Ectodermal cell (in vitro differentiated cells): ENCODE measurements around the gene NGFR.

ENCODE experiments used
- H3K27ac ChIP-seq: 2 replicates; pipeline ENCODE4 v1.7.0; 2013; ENCODE audit warnings: mild to moderate bottlenecking, low read depth, low read length; ENCODE audit not compliant: insufficient read depth, poor library complexity, severe bottlenecking
- H3K27me3 ChIP-seq: 2 replicates; pipeline ENCODE4 v1.7.0; 2013; ENCODE audit warnings: mild to moderate bottlenecking, low read length; ENCODE audit not compliant: insufficient read depth, control insufficient read depth, poor library complexity, severe bottlenecking
- H3K36me3 ChIP-seq: one replicate; pipeline ENCODE4 v1.7.0; 2013; ENCODE audit warnings: low read length; ENCODE audit not compliant: control insufficient read depth, insufficient read depth
- H3K4me1 ChIP-seq: one replicate; pipeline ENCODE4 v1.7.0; 2013; ENCODE audit warnings: low read length; ENCODE audit not compliant: control insufficient read depth, insufficient read depth
- H3K4me3 ChIP-seq: 2 replicates; pipeline ENCODE4 v1.7.0; 2013; ENCODE audit warnings: low read depth, low read length, control low read depth; ENCODE audit not compliant: insufficient read depth
- H3K9me3 ChIP-seq: 2 replicates; pipeline ENCODE4 v1.7.0; 2013; ENCODE audit warnings: mild to moderate bottlenecking, low read length, moderate library complexity; ENCODE audit not compliant: control insufficient read depth
- WGBS, 2 experiments: methylation state at CpG; one replicate each; pipeline ENCODE4 v1.1.7; 2013; ENCODE audit warnings: missing lambda C conversion rate in 2 of 2; 5-methylcytosine and 5-hydroxymethylcytosine counted together

NGFR gene

DNA sequence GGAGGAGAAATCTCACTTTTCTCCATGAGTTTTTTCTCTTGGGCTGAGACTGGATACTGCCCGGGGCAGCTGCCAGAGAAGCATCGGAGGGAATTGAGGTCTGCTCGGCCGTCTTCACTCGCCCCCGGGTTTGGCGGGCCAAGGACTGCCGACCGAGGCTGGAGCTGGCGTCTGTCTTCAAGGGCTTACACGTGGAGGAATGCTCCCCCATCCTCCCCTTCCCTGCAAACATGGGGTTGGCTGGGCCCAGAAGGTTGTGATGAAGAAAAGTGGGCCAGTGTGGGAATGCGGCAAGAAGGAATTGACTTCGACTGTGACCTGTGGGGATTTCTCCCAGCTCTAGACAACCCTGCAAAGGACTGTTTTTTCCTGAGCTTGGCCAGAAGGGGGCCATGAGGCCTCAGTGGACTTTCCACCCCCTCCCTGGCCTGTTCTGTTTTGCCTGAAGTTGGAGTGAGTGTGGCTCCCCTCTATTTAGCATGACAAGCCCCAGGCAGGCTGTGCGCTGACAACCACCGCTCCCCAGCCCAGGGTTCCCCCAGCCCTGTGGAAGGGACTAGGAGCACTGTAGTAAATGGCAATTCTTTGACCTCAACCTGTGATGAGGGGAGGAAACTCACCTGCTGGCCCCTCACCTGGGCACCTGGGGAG lies 19.1 kb downstream of the NGFR start:
- no peak overlapping the region for H3K4me3 ChIP-seq
- H3K27me3 ChIP-seq = no peaks in the 10 kb centered on the region
- H3K36me3 ChIP-seq = no peaks in the 10 kb centered on the region
- H3K27ac ChIP-seq = no peak overlapping the region
- H3K4me1 ChIP-seq = peaks cover 11% of the 10 kb centered on the region
- WGBS, 2 experiments = 64 to 72% methylated on average over 15 of the region's 15 CpGs
- no peaks in the 10 kb centered on the region for H3K9me3 ChIP-seq

DNA sequence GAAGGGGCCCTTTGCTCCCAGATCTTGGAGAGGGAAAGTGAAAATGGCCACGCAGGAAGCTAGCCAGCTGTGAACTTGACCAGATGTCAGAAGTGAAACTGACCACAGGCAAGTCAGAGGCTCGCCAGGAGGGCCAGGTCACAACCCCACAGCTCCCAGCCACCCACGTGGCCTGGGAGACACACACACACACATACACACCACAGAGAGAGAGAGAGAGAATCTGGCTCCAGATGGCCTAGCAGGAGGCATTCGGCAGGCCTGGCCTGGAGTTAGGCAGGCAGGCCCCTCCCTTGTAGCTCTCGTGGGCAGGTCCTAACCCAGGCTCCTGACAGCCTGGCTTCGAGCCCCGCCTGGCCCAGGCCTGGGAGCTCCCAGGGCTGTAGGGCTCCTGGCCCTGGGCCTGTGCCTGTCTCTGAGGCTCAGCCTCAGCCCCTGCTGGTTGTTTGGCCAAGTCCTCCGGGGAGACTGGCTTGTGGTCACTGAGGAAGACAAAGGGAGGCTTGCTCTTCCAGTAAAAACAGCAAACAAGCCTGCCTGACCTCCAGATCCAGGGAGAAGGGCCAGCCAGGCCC lies 20.2 kb downstream of the NGFR start:
- no peak overlapping the region for H3K4me3 ChIP-seq
- H3K9me3 ChIP-seq = no peaks in the 10 kb centered on the region
- H3K36me3 ChIP-seq = no peaks in the 10 kb centered on the region
- H3K4me1 ChIP-seq = peaks cover 16% of the 10 kb centered on the region
- no peaks in the 10 kb centered on the region for H3K27me3 ChIP-seq
- WGBS, 2 experiments = 21 to 23% methylated on average over 8 of the region's 8 CpGs
- H3K27ac ChIP-seq = peak overlapping the region; percentile 61

DNA sequence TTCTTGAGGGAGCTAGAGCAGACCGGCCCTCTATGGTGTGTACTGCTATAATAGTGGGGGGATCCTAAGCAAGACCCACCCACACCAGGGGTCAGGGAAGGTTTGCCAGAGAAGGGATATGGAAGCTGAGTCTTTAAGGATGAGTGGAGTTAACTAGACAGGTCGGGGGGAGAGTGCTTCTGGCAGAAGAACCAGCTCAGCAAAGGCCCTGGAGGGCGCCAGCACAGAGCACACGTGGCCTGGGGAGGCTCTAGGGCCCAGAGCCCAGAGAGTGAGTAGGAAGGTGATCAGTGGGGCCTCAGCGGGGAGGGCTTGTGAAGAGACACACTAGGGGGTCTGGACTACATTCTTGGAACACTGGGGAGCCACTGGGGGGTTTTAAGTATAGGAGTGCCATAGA lies 21.1 kb downstream of the NGFR start:
- no peaks in the 10 kb centered on the region for H3K9me3 ChIP-seq
- no peaks in the 10 kb centered on the region for H3K27me3 ChIP-seq
- no peaks in the 10 kb centered on the region for H3K36me3 ChIP-seq
- WGBS, 2 experiments = 65 to 73% methylated on average over 5 of the region's 5 CpGs
- H3K4me1 ChIP-seq = peaks cover 16% of the 10 kb centered on the region
- no peak overlapping the region for H3K27ac ChIP-seq
- H3K4me3 ChIP-seq = no peak overlapping the region

DNA sequence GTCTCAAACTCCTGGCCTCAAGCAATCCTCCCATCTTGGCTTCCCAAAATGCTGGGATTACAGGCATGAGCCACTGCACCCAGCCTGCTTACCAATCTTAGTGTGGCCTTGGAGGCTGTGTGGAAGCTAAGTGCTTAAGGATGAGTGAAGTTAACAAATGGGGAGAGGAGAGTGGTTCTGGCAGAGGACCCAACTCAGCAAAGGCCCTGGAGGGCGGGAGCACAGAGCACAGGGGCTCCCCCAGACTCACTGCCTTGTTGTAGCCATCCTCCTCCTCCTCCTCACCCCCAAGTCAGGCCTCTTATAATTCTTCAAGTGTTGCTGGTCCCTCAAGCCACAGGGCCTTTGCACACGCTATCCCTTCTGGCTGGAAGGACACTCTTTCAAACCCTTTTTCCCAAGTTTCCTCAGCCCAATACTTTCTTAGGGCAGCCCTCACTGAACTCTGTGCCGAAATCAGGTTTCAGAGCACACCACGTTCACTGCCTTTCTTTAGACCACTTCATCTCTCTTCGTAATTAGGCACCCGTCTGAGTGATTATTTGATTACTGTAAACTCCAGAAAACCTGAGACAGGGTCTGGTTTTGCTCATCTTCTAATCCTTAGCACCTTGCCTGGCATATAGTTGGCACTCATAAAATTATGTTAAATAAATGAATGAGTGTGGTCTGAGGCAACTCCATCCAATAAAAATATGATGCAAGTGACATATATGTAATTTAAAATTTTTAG lies 23.4 kb downstream of the NGFR start:
- 95 to 96% methylated on average over 6 of the region's 6 CpGs for WGBS, 2 experiments
- no peak overlapping the region for H3K27ac ChIP-seq
- H3K4me3 ChIP-seq = no peak overlapping the region
- H3K9me3 ChIP-seq = no peaks in the 10 kb centered on the region
- H3K36me3 ChIP-seq = no peaks in the 10 kb centered on the region
- H3K4me1 ChIP-seq = peaks cover 16% of the 10 kb centered on the region
- H3K27me3 ChIP-seq = no peaks in the 10 kb centered on the region

DNA sequence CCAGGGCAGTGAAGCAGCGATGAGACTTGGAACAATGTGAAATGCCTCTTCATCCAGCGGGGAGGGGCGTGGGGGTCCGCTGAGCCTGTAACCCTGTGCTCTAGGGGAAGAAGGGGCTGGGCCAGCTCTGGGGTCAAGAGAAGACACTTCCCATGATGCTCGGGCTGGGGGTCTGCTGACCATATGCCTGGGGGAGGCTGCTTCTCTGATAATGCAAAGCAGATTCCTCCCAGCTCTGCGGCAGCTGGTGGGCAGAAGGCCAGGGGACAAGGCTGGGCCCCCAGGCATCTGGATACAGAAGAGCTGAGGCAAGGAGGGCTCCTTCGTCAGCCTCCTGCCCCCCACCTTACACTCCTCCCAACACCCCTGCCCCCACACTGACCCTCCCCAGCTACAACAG lies 24.7 kb downstream of the NGFR start:
- 86 to 92% methylated on average over 7 of the region's 7 CpGs for WGBS, 2 experiments
- Histone ChIP-seq H3K4me3 (no peak overlapping the region), H3K4me1 (peaks cover 16% of the 10 kb centered on the region), H3K36me3 (no peaks in the 10 kb centered on the region), H3K27me3 (no peaks in the 10 kb centered on the region), H3K9me3 (no peaks in the 10 kb centered on the region), H3K27ac (no peak overlapping the region)

DNA sequence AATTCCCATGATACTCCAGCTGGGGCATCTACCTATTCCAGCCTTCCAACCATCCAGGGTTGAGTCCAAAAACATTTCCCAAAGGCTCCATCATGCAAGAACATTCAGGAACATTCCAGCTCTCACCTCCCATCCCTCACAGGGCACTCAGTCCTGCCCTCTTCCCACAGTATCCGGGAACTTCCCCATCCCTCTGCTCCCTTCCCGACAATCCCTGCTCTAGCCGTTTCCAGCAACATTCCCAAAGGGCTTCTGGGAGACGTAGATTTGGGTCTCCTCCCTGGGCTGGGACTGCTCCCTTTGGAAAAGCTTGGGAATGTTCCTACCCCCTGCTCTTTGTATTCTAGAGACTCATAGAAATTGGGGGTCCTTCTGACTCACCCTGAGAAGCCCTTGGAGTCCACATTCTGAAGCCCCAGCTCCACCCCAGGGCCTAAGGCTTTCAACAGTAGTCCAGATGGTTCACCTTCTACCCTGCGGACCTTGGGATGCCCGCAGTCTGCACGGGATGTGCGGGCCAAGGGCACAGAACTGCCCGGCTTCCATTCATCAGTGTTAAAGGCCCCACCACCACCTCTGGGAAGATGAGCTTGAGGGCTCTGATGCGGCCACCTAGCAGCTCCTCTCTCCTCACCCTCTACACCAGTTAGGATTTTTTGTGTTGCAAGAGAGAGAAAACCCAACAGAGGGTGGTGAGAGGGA lies 25.4 kb downstream of the NGFR start:
- H3K4me3 ChIP-seq = no peak overlapping the region
- 94% methylated on average over 9 to 10 of the region's 10 CpGs for WGBS, 2 experiments
- H3K36me3 ChIP-seq = no peaks in the 10 kb centered on the region
- peaks cover 9% of the 10 kb centered on the region for H3K4me1 ChIP-seq
- H3K9me3 ChIP-seq = no peaks in the 10 kb centered on the region
- no peak overlapping the region for H3K27ac ChIP-seq
- no peaks in the 10 kb centered on the region for H3K27me3 ChIP-seq

DNA sequence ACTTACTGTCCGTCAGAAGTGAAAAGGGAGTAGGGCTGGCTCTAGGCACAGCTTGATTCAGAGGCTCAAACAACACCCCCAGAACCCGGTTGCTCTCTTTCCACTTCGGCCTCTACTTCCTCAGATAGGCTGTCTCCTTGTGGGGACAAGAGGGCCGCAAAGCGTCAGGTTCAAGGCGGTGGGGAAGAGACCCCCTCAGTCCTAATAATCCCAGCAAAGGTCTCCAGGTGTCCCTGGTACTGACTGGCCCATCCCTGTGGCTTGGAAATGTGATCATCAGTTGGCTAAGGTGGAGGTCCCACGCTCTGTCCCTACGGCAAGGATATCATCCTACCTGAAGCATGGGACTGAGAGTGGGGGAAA lies 26.0 kb downstream of the NGFR start:
- WGBS, 2 experiments = 93 to 94% methylated on average over 8 of the region's 8 CpGs
- Histone ChIP-seq H3K27ac (no peak overlapping the region), H3K4me1 (peaks cover 8% of the 10 kb centered on the region), H3K9me3 (no peaks in the 10 kb centered on the region), H3K4me3 (no peak overlapping the region), H3K27me3 (no peaks in the 10 kb centered on the region), H3K36me3 (no peaks in the 10 kb centered on the region)

DNA sequence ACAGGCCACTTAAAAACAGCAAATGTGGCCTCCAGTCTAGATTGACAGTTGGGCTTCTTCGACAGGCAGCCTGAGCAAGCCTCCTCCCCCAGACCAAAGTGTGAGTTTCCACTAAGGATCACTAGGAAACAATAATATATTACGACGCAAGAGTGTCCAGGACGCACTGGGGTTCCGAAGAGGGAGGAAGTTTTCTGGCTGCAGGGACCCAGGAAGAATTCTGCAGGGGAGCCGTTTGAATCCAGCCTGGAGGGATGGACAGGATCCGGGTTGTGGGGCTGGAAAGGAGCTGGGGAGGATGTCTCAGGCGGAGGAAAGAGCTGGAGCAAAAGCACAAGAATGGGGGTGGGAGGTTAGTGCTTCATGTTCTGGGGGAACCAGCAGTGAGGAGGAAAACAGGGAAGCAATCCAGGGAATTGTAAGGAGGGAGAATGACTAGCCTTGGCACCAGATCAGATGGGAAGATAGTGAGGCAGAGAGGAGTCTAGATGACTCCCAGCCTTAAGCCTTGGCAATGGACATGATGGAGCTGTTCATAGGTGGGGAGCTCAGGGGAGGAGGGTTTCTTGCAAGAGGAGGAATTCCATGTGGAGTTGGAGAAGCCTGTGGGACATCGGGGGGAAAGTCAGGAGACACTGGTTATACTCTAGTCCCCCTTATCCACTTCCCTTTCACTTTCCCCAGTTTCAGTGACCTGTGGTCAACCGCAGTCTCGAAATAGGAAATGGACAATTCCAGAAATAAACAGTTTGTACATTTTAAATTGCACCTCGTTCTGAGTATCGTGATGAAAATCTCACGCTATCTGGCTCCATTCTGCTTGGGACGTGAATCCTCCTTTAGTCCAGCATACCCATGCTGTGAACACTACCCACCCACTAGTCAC lies 26.6 kb downstream of the NGFR start:
- Histone ChIP-seq H3K36me3 (no peaks in the 10 kb centered on the region), H3K9me3 (no peaks in the 10 kb centered on the region), H3K27ac (no peak overlapping the region), H3K4me3 (no peak overlapping the region), H3K27me3 (no peaks in the 10 kb centered on the region), H3K4me1 (peaks cover 8% of the 10 kb centered on the region)
- 81% methylated on average over 15 of the region's 15 CpGs for WGBS, 2 experiments

DNA sequence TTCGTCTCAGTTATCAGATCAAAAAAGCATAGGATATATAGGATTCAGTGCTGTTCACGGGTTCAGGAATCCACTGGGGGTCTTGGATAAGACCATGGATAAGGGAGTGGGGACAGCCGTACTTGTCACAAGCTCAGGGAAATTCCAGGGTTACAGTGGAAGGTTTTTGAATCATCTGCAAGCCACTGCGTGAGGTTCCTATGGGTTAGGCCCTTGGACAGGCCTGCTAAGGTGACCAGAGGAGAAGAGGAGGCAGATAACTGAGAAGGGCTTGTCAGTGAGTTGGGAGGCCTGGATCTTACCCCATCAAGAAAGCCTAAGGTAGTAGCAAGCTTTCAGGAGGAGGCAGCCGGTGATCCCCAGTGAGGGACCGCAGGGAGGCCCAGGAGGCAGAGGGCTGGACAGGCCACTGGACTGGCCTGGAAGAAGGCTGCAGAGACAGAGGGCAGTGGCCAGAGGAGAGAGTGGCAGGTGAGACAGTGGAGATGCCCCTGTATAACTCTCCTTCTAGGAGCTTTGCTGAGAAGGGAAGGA lies 27.3 kb downstream of the NGFR start:
- 89 to 91% methylated on average over 6 of the region's 6 CpGs for WGBS, 2 experiments
- H3K9me3 ChIP-seq = no peaks in the 10 kb centered on the region
- no peaks in the 10 kb centered on the region for H3K27me3 ChIP-seq
- H3K27ac ChIP-seq = no peak overlapping the region
- H3K36me3 ChIP-seq = no peaks in the 10 kb centered on the region
- H3K4me1 ChIP-seq = peaks cover 8% of the 10 kb centered on the region
- H3K4me3 ChIP-seq = no peak overlapping the region
